GM21737 (cell line): ENCODE results near the gene WDR48.
"Not testable (repeated sequence)": the region's sequence is repeated elsewhere in the genome, so short reads cannot be mapped to it uniquely, and the experiment has no call there.

Source experiments
- ATAC-seq: cut with Tn5 transposase; IDR thresholded peaks from one replicate; pipeline ENCODE4 v1.9.1; 2021; ENCODE audit warnings: mild to moderate bottlenecking, moderate library complexity; ENCODE audit not compliant: unreplicated experiment

The WDR48 gene

GRCh38 chr3:39051649-39052561 is at the start of gene WDR48, which contains the start of gene SCN11A:
TSS of gene WDR48 (plus strand) at chr3:39052016. CDS start at chr3:39052026, 10 bp downstream.
TSS of gene SCN11A (minus strand) at chr3:39051944. CDS start at chr3:38950362, 101,582 bp downstream.
- peak; percentile 98 for ATAC-seq

- no peak for ATAC-seq
Measured at GRCh38 chr3:39005295-39005694, 46.5 kb upstream of the WDR48 start.

GRCh38 chr3:39011191-39011736 is 40.6 kb upstream of the WDR48 start:
- ATAC-seq = no peak

- no peak for ATAC-seq
Measured at GRCh38 chr3:39013289-39013688, 38.5 kb upstream of the WDR48 start.

- ATAC-seq = no peak
Measured at GRCh38 chr3:39013921-39014509, 37.8 kb upstream of the WDR48 start.

- no peak for ATAC-seq
Measured at GRCh38 chr3:39015418-39015817, 36.4 kb upstream of the WDR48 start.

- no peak for ATAC-seq
Measured at GRCh38 chr3:39019299-39019698, 32.5 kb upstream of the WDR48 start.

GRCh38 chr3:39021029-39021428 is 30.8 kb upstream of the WDR48 start:
- ATAC-seq = no peak

- no peak for ATAC-seq
Measured at GRCh38 chr3:39021465-39022285, 30.1 kb upstream of the WDR48 start.

GRCh38 chr3:39022286-39022630 is 29.6 kb upstream of the WDR48 start:
- ATAC-seq = no peak

- no peak for ATAC-seq
Measured at GRCh38 chr3:39024497-39024896, 27.3 kb upstream of the WDR48 start.

- ATAC-seq = no peak
Measured at GRCh38 chr3:39025222-39025970, 26.4 kb upstream of the WDR48 start.

GRCh38 chr3:39028546-39028945 is 23.3 kb upstream of the WDR48 start:
- ATAC-seq = no peak

GRCh38 chr3:39029556-39029955 is 22.3 kb upstream of the WDR48 start:
- ATAC-seq = no peak

- no peak for ATAC-seq
Measured at GRCh38 chr3:39038165-39038564, 13.7 kb upstream of the WDR48 start.

- no peak for ATAC-seq
Measured at GRCh38 chr3:39050029-39050428, 1.8 kb upstream of the WDR48 start.

- no peak for ATAC-seq
Measured at GRCh38 chr3:39052583-39052982, 767 bp downstream of the WDR48 start.

GRCh38 chr3:39053696-39054095 is 1.9 kb downstream of the WDR48 start:
- no peak for ATAC-seq

GRCh38 chr3:39056151-39056550 is 4.3 kb downstream of the WDR48 start:
- ATAC-seq = no peak

GRCh38 chr3:39061228-39061627 is 9.4 kb downstream of the WDR48 start:
- not testable (repeated sequence) for ATAC-seq
